Endodermal cell (in vitro differentiated cells): ENCODE results near the gene TMX2. TPM values are rescaled to one million over a fixed set of nuclear protein-coding genes. Genes with fewer than 3 reads are reported as not detected.

Experiments used
- DNase-seq: peaks from one replicate; pipeline ENCODE4 v3.0.0-alpha.2; 2017
- H3K27ac ChIP-seq: 2 replicates; pipeline ENCODE4 v1.5.1; 2013; ENCODE audit warnings: mild to moderate bottlenecking, low read depth, low read length, moderate library complexity
- H3K27me3 ChIP-seq: 2 replicates; pipeline ENCODE4 v1.6.1; 2013; ENCODE audit warnings: mild to moderate bottlenecking, low read length, moderate library complexity; ENCODE audit not compliant: insufficient read depth, control insufficient read depth, poor library complexity, severe bottlenecking
- H3K36me3 ChIP-seq: 2 replicates; pipeline ENCODE4 v1.7.0; 2013; ENCODE audit warnings: mild to moderate bottlenecking, low read length, moderate library complexity; ENCODE audit not compliant: control insufficient read depth, insufficient read depth
- H3K4me1 ChIP-seq: one replicate; pipeline ENCODE4 v1.7.0; 2013; ENCODE audit warnings: low read length; ENCODE audit not compliant: control insufficient read depth, insufficient read depth
- H3K4me3 ChIP-seq: 2 replicates; pipeline ENCODE4 v1.5.1; 2013; ENCODE audit warnings: mild to moderate bottlenecking, low read length, moderate library complexity
- H3K9ac ChIP-seq: 2 replicates; pipeline ENCODE4 v1.6.1; 2013; ENCODE audit warnings: mild to moderate bottlenecking, low read length, moderate library complexity; ENCODE audit not compliant: poor library complexity, severe bottlenecking; ENCODE audit errors: extremely low read depth
- H3K9me3 ChIP-seq: 2 replicates; pipeline ENCODE4 v1.6.1; 2013; ENCODE audit warnings: mild to moderate bottlenecking, low read length, moderate library complexity; ENCODE audit not compliant: control insufficient read depth
- H3K27ac Mint-ChIP-seq: 2 replicates; pipeline ENCODE4 v1.8.0; 2020; ENCODE audit warnings: mixed read lengths
- H3K27me3 Mint-ChIP-seq: 2 replicates; pipeline ENCODE4 v1.8.0; 2021; ENCODE audit warnings: mild to moderate bottlenecking, mixed read lengths; ENCODE audit not compliant: insufficient read depth
- H3K36me3 Mint-ChIP-seq: 2 replicates; pipeline ENCODE4 v1.8.0; 2020; ENCODE audit warnings: low read depth, mixed read lengths
- H3K4me1 Mint-ChIP-seq: 2 replicates; pipeline ENCODE4 v1.8.0; 2020; ENCODE audit warnings: mixed read lengths
- H3K4me3 Mint-ChIP-seq: 2 replicates; pipeline ENCODE4 v1.8.0; 2020; ENCODE audit warnings: mild to moderate bottlenecking, moderate library complexity, mixed read lengths
- H3K9me3 Mint-ChIP-seq: 2 replicates; pipeline ENCODE4 v1.8.0; 2020; ENCODE audit warnings: mild to moderate bottlenecking, mixed read lengths
- WGBS, 2 experiments: methylation state at CpG; one replicate each; pipeline versions ENCODE4 v1.1.5 to v1.1.7; 2013; ENCODE audit warnings: missing lambda C conversion rate in 2 of 2, mixed read lengths in 1 of 2; ENCODE audit not compliant: insufficient coverage in 1 of 2, insufficient read length in 1 of 2; 5-methylcytosine and 5-hydroxymethylcytosine counted together
- total RNA-seq, 2 donors: library from RNA; stranded (reverse); fragmentation: NEBNext Ultra II Directional in 1 of 2; extraction: Animal tissue kit (Norgen Biotek cat#: 25700) in 1 of 2; gene quantifications; 2 replicates in 1 of 2; 3 replicates in 1 of 2; pipeline ENCODE4 v1.2.1, GENCODE V29; 2021
- TF ChIP-seq, protein P1 (sequence below): fragments of 200-600 bp; sonication (generic); conservative IDR thresholded peaks from 2 replicates; pipeline ENCODE4 v1.5.0; 2021; ENCODE audit warnings: antibody characterized with exemption, mild to moderate bottlenecking

Gene TMX2
- total RNA-seq, 2 donors from 2014 or later = 67.6 to 79.2 TPM

DNA sequence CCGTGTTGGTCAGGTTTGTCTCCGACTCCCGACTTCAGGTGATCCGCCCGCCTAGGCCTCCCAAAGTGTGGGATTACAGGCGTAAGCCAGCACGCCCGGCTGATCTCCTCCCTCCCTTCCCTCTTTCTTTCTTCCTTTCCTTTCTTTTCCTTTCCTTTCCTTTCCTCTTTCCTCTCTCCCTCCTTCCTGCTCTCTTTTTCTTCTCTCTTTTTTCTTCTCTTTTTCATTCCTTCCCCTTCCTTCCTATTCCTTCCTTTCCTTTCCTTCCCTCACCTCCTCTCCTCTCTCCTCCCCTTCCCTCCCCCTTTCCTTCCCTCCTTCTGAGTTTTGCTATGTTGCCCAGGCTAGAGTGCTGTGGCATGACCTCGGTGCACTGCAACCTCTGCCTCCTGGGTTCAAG lies 48.4 kb upstream of the TMX2 start:
- Histone ChIP-seq H3K36me3 (peaks cover 25% of the 10 kb centered on the region), H3K4me3 (no peak overlapping the region), H3K4me1 (no peaks in the 10 kb centered on the region), H3K27ac (no peak overlapping the region), H3K9me3 (no peaks in the 10 kb centered on the region), H3K9ac (no peak overlapping the region), H3K27me3 (no peaks in the 10 kb centered on the region)
- DNase-seq = no peak
- TF ChIP-seq, protein P1, sequence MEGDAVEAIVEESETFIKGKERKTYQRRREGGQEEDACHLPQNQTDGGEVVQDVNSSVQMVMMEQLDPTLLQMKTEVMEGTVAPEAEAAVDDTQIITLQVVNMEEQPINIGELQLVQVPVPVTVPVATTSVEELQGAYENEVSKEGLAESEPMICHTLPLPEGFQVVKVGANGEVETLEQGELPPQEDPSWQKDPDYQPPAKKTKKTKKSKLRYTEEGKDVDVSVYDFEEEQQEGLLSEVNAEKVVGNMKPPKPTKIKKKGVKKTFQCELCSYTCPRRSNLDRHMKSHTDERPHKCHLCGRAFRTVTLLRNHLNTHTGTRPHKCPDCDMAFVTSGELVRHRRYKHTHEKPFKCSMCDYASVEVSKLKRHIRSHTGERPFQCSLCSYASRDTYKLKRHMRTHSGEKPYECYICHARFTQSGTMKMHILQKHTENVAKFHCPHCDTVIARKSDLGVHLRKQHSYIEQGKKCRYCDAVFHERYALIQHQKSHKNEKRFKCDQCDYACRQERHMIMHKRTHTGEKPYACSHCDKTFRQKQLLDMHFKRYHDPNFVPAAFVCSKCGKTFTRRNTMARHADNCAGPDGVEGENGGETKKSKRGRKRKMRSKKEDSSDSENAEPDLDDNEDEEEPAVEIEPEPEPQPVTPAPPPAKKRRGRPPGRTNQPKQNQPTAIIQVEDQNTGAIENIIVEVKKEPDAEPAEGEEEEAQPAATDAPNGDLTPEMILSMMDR = no peak
- no peak overlapping the region for H3K27ac Mint-ChIP-seq
- H3K4me1 Mint-ChIP-seq = peaks cover 5% of the 10 kb centered on the region
- H3K4me3 Mint-ChIP-seq = no peak overlapping the region
- WGBS, 2 experiments = 81 to 89% methylated on average over 8 to 9 of the region's 9 CpGs
- H3K27me3 Mint-ChIP-seq = no peaks in the 10 kb centered on the region
- no peaks in the 10 kb centered on the region for H3K9me3 Mint-ChIP-seq
- H3K36me3 Mint-ChIP-seq = peaks cover 23% of the 10 kb centered on the region

DNA sequence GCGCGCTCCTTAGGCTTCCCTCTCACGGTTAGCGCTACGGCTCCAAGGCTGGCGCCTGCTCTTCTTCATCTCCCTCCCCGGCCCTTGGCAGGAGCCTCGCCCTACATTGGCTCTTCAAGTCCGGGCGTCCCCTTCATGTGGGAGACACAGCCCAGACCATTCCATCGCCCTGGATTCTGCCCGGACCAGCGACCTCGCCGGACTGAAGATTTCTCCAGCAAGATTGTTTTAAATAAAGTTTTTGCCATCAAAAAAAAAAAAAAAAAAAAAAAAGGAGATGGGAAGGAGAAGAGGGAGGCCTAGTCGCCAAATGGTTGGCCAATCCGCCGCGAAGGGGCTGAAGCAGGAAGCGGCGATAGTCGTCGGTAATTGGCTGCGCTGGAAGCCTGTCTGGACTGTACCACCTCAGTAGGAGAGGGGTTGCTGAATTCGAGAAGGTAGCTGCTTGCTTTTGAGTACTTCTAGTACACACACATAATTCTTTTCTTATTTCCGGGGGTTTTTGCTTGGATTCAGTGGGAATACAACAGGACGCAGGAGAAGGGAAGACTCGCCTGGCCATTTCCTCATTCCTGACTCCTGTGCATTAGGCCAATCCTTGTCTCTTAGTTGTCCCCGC lies 45.2 kb upstream of the TMX2 start:
- Histone ChIP-seq H3K9me3 (no peaks in the 10 kb centered on the region), H3K4me3 (peak overlapping the region; percentile 92), H3K27me3 (no peaks in the 10 kb centered on the region), H3K36me3 (peaks cover 10% of the 10 kb centered on the region), H3K9ac (peak overlapping the region; percentile 97), H3K27ac (peak overlapping the region; percentile 99), H3K4me1 (no peaks in the 10 kb centered on the region)
- Mint-ChIP-seq H3K27ac (peak overlapping the region; percentile 100), H3K4me3 (peak overlapping the region; percentile 94), H3K4me1 (peaks cover 17% of the 10 kb centered on the region), H3K36me3 (peaks cover 11% of the 10 kb centered on the region), H3K9me3 (no peaks in the 10 kb centered on the region), H3K27me3 (no peaks in the 10 kb centered on the region)
- WGBS, 2 experiments = 0% methylated on average over 10 to 28 of the region's 29 CpGs
- TF ChIP-seq, protein P1 = peak; percentile 0
- peak; percentile 96 for DNase-seq

DNA sequence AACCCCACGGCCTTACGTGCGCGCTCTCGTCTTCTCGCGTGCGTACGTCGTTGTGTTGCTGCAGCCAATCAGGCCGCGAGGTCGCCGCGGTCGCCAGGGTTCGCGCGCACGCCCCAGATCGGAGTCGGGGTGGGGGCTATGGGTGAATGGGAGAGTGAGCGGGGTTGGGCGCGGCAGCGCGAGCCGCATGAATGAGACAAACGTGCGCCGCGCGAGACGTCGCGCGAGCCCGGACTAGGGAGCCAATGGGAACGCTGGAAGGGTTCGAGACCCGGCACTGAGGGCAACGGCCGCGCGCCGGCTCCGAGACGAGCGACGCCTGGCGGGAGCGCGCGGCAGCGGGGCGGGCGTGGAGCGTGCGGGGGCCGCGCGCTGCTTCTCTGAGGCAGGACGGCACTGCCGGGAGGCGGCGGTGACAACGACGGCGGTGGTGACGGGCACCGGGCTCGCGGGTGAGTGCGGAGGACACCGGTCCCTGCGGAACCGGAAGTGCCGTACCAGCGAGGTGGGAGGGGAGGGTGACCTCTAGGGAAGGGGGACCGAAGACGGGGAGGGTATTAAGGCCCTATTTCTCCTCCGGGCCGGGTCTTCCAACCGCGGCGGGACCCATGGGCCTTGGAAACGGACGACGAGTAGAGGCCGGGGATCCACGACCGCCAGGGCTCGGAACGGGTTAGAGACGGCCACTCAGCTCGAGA lies 44.5 kb upstream of the TMX2 start, which contains the start of gene ZDHHC5:
ZDHHC5 (plus strand) TSS at position 379 of the 698 bp plus-strand sequence. CDS start 4,977 bp downstream, outside the sequence.
- 0% methylated on average over 54 to 96 of the region's 96 CpGs for WGBS, 2 experiments
- no peaks in the 10 kb centered on the region for H3K27me3 ChIP-seq
- H3K4me1 ChIP-seq = no peaks in the 10 kb centered on the region

More for the DNA sequence above, 44.5 kb upstream of the TMX2 start, which contains the start of gene ZDHHC5:
- peaks cover 22% of the 10 kb centered on the region for H3K4me1 Mint-ChIP-seq
- Histone ChIP-seq H3K27ac (peak within 1 kb of the TSS; percentile 99), H3K9me3 (no peaks in the 10 kb centered on the region), H3K9ac (peak within 1 kb of the TSS; percentile 97), H3K36me3 (peaks cover 17% of the 10 kb centered on the region), H3K4me3 (peak within 1 kb of the TSS; percentile 92)
- peaks cover 17% of the 10 kb centered on the region for H3K36me3 Mint-ChIP-seq
- H3K4me3 Mint-ChIP-seq = peak within 1 kb of the TSS; percentile 94
- peak within 1 kb of the TSS; percentile 100 for H3K27ac Mint-ChIP-seq
- TF ChIP-seq, protein P1 = peak; percentile 65
- DNase-seq = peak; percentile 100
- no peaks in the 10 kb centered on the region for H3K9me3 Mint-ChIP-seq
- no peaks in the 10 kb centered on the region for H3K27me3 Mint-ChIP-seq
